HG03159 (cell line): ENCODE data around the gene CENPO.
"Not testable (repeated sequence)": the region's sequence is repeated elsewhere in the genome, so short reads cannot be mapped to it uniquely, and the experiment has no call there.

Source experiments
- ATAC-seq: cut with Tn5 transposase; IDR thresholded peaks from one replicate; pipeline ENCODE4 v1.9.1; 2021; ENCODE audit warnings: mild to moderate bottlenecking, moderate library complexity; ENCODE audit not compliant: unreplicated experiment

CENPO gene

GRCh38 chr2:24822049-24822706 is 29.0 kb downstream of the CENPO start:
- ATAC-seq = no peak

- no peak for ATAC-seq
Measured at GRCh38 chr2:24824071-24824588, 30.9 kb downstream of the CENPO start.

GRCh38 chr2:24824966-24825882 is 32.0 kb downstream of the CENPO start:
- no peak for ATAC-seq

GRCh38 chr2:24825883-24826772 is 32.9 kb downstream of the CENPO start:
- ATAC-seq = no peak

- ATAC-seq = no peak
Measured at GRCh38 chr2:24826773-24827145, 33.5 kb downstream of the CENPO start.

- ATAC-seq = peak; percentile 75
Measured at GRCh38 chr2:24827321-24828237, 34.4 kb downstream of the CENPO start.

GRCh38 chr2:24828238-24828996 is 35.2 kb downstream of the CENPO start:
- no peak for ATAC-seq

- no peak for ATAC-seq
Measured at GRCh38 chr2:24830351-24830750, 37.1 kb downstream of the CENPO start.

- ATAC-seq = no peak
Measured at GRCh38 chr2:24830786-24831185, 37.6 kb downstream of the CENPO start.

- no peak for ATAC-seq
Measured at GRCh38 chr2:24831221-24832072, 38.2 kb downstream of the CENPO start.

GRCh38 chr2:24832073-24832461 is 38.8 kb downstream of the CENPO start:
- ATAC-seq = no peak

- ATAC-seq = no peak
Measured at GRCh38 chr2:24832521-24832920, 39.3 kb downstream of the CENPO start.

- no peak for ATAC-seq
Measured at GRCh38 chr2:24832931-24833701, 39.9 kb downstream of the CENPO start.

- ATAC-seq = no peak
Measured at GRCh38 chr2:24833821-24834732, 40.9 kb downstream of the CENPO start.

- no peak for ATAC-seq
Measured at GRCh38 chr2:24834733-24835395, 41.6 kb downstream of the CENPO start.

GRCh38 chr2:24835411-24835810 is 42.2 kb downstream of the CENPO start:
- ATAC-seq = not testable (repeated sequence)
